SJSA1 (cell line): ENCODE measurements around the gene FHIT. TPM values are rescaled to one million over a fixed set of nuclear protein-coding genes. Genes with fewer than 3 reads are reported as not detected.

Source experiments
- DNase-seq, 2 experiments: peaks; one replicate each; pipeline ENCODE4 v3.0.0-alpha.2; 2015 to 2020; ENCODE audit warnings: low spot score in 2 of 2, low read depth in 1 of 2
- H3K27ac ChIP-seq: fragments of 250-450 bp; sonication (Bioruptor Pico); 2 replicates; pipeline ENCODE4 v1.5.1; 2020; ENCODE audit warnings: mild to moderate bottlenecking, moderate library complexity
- H3K27me3 ChIP-seq: fragments of 250-450 bp; sonication (Bioruptor Pico); replicated peaks from 2 replicates; pipeline ENCODE4 v1.5.1; 2020; ENCODE audit warnings: mild to moderate bottlenecking, moderate library complexity
- H3K36me3 ChIP-seq: fragments of 250-450 bp; sonication (Bioruptor Pico); 2 replicates; pipeline ENCODE4 v1.5.1; 2020; ENCODE audit warnings: mild to moderate bottlenecking
- H3K4me1 ChIP-seq: fragments of 250-450 bp; sonication (Bioruptor Pico); replicated peaks from 2 replicates; pipeline ENCODE4 v1.6.1; 2021; ENCODE audit warnings: mild to moderate bottlenecking
- H3K4me3 ChIP-seq: fragments of 250-450 bp; sonication (Bioruptor Pico); 2 replicates; pipeline ENCODE4 v1.5.1; 2020; ENCODE audit warnings: mild to moderate bottlenecking
- H3K9me3 ChIP-seq: fragments of 250-450 bp; sonication (Bioruptor Pico); replicated peaks from 2 replicates; pipeline ENCODE4 v1.5.1; 2020; ENCODE audit warnings: mild to moderate bottlenecking
- total RNA-seq: library from RNA; depleted of rRNA; stranded (reverse); fragments of >200 nt; shearing (Covaris generic); gene quantifications from 2 replicates; pipeline ENCODE4 v1.2.3, GENCODE V29; 2014

FHIT gene
- total RNA-seq, 1 experiment from 2014 or later: not detected

DNA sequence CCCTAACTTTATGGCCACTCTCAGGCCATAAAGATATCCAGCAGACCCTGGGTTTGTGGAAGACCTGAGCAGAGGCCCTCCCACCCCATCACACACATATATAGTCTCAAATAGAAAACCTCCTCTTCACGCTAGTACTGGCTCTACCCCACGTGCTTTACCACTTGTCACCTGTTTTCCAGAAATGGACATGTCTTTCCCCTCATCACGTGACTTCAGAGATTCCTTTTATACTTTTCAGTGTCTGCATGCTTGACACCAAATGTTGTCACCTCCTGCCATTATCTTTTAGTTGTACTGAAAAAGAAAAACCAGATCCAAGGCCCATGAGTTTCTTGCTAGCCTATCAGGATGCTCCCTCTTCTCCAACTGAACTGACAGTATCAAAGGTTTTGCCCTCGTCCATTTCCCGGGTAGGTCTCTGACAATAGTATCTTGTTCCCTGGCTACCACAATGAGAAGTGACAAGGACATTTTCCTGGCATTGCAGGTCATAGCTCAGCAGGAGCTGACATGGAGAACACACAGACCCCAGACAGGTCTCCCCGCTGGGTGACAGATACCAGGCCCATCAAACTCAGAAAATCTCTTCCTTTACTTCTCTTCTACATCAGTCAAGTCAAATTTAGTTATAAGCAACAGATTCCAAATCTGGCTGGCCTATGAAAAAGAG is 1551.5 kb downstream of the FHIT start:
- Histone ChIP-seq H3K27ac (no peak overlapping the region), H3K4me1 (no peaks in the 10 kb centered on the region), H3K9me3 (no peaks in the 10 kb centered on the region), H3K27me3 (no peaks in the 10 kb centered on the region), H3K4me3 (no peak overlapping the region), H3K36me3 (no peaks in the 10 kb centered on the region)
- no peak for DNase-seq
